ENCODE results near the gene DCTPP1. TPM values are rescaled to one million over a fixed set of nuclear protein-coding genes. Genes with fewer than 3 reads are reported as not detected.

The DCTPP1 gene
- total RNA-seq, 2 experiments from 2014 or later, result 89.3 to 102 TPM

- peaks cover 26% of the 10 kb centered on the region for H3K36me3 Mint-ChIP-seq (ENCODE audit: low read depth)
- intact Hi-C loops (cut with DNase I, micrococcal nuclease), result no loop called here
- POLR2A ChIA-PET, result interaction anchor here (0.7 kb wide), 1 partner anchor 492 kb away, joined by 9 read pairs; no protein-coding TSS in a partner anchor
These were observed 15.7 kb downstream of the DCTPP1 start for GRCh38 chr16:30414159-30414558.

GRCh38 chr16:30413112-30413806 is 16.6 kb downstream of the DCTPP1 start:
- POLR2A ChIA-PET, result no interaction called here
- ATAC-seq (no peak), DNase-seq (no peak)
- no peak overlapping the region for H3K4me3 Mint-ChIP-seq
- H3K36me3 Mint-ChIP-seq (ENCODE audit: low read depth), result peaks cover 20% of the 10 kb centered on the region
- CTCF ChIA-PET, result interaction anchor here (1.2 kb wide), 1 partner anchor 197 kb away, joined by 3 read pairs; the partner anchor contains the start of gene ZNF689
- peaks cover 44% of the 10 kb centered on the region for H3K4me1 Mint-ChIP-seq
- no peaks in the 10 kb centered on the region for H3K9me3 Mint-ChIP-seq (ENCODE audit: low read depth)
- H3K27ac Mint-ChIP-seq, result peak overlapping the region; percentile 20
- intact Hi-C loops (cut with DNase I, micrococcal nuclease), result no loop called here
- H3K27me3 Mint-ChIP-seq, result no peaks in the 10 kb centered on the region

More at GRCh38 chr16:30414159-30414558, 15.7 kb downstream of the DCTPP1 start:
- DNase-seq (no peak), ATAC-seq (no peak)
- H3K27ac Mint-ChIP-seq, result no peak overlapping the region
- H3K4me3 Mint-ChIP-seq, result no peak overlapping the region
- no peaks in the 10 kb centered on the region for H3K27me3 Mint-ChIP-seq
- CTCF ChIA-PET, result interaction anchor here (0.7 to 1.2 kb wide), 3 partner anchors 16 to 228 kb away, joined by 3 to 5 read pairs (median 3); partner anchors contain the start of genes DCTPP1 and ZNF689
- H3K9me3 Mint-ChIP-seq (ENCODE audit: low read depth), result no peaks in the 10 kb centered on the region
- peaks cover 44% of the 10 kb centered on the region for H3K4me1 Mint-ChIP-seq

- intact Hi-C loops (cut with DNase I, micrococcal nuclease), result loop anchor here (2.0 to 10.0 kb wide), 5 partner anchors 27 to 345 kb away; partner anchors contain the start of genes ALDOA (in 1 of the 2), GDPD3 (in 1 of the 2), MYL11 (in 1 of the 2) and SEPTIN1 (in 1 of the 2)
- Mint-ChIP-seq H3K4me3 (peak overlapping the region; percentile 79), H3K27me3 (peaks cover 2% of the 10 kb centered on the region), H3K4me1 (peaks cover 31% of the 10 kb centered on the region), H3K27ac (peak overlapping the region; percentile 47), H3K36me3 (ENCODE audit: low read depth) (peaks cover 14% of the 10 kb centered on the region), H3K9me3 (ENCODE audit: low read depth) (no peaks in the 10 kb centered on the region)
- ChIA-PET CTCF (interaction anchor here (0.6 to 2.3 kb wide), 43 partner anchors 9 to 315 kb away, joined by 3 to 18 read pairs (median 4); partner anchors contain the start of genes DCTPP1, SEPHS2, SEPTIN1 and TBC1D10B), POLR2A (interaction anchor here (0.5 to 1.7 kb wide), 6 partner anchors 9 to 299 kb away, joined by 3 to 7 read pairs (median 4); partner anchors contain the start of genes DCTPP1 and SEPTIN1)
- ATAC-seq (peak; percentile 49), DNase-seq (peak; percentile 95)
These were observed 20.4 kb downstream of the DCTPP1 start for GRCh38 chr16:30409125-30410060.

- no peak for DNase-seq
These were observed 21.9 kb downstream of the DCTPP1 start for GRCh38 chr16:30407804-30408534.

GRCh38 chr16:30407102-30407803 is 22.6 kb downstream of the DCTPP1 start, which contains the start of gene ZNF771:
Gene ZNF771, plus strand, starts transcription at chr16:30407606. Its CDS starts 448 bp downstream, at chr16:30408054.
- peaks cover 26% of the 10 kb centered on the region for H3K4me1 Mint-ChIP-seq
- peak within 1 kb of the TSS; percentile 97 for H3K27ac Mint-ChIP-seq
- ChIA-PET POLR2A (interaction anchor here (0.5 to 2.1 kb wide), 15 partner anchors 11 to 446 kb away, joined by 3 to 9 read pairs (median 3); partner anchors contain the start of genes DCTPP1, PPP4C, SEPTIN1 and ZNF48), CTCF (interaction anchor here (0.6 to 2.2 kb wide), 17 partner anchors 9 to 333 kb away, joined by 3 to 10 read pairs (median 3); partner anchors contain the start of genes DCTPP1, ZNF48 and ZNF689)
- peak within 1 kb of the TSS; percentile 79 for H3K4me3 Mint-ChIP-seq
- no peaks in the 10 kb centered on the region for H3K9me3 Mint-ChIP-seq (ENCODE audit: low read depth)
- H3K36me3 Mint-ChIP-seq (ENCODE audit: low read depth), result peaks cover 7% of the 10 kb centered on the region
- peak; percentile 85 for ATAC-seq
- intact Hi-C loops (cut with DNase I, micrococcal nuclease), result loop anchor here (1.0 to 10.0 kb wide), 13 partner anchors 12 to 342 kb away; partner anchors contain the start of genes ALDOA (in 2 of the 2), TBC1D10B (in 2 of the 2), CD2BP2 (in 1 of the 2) and GDPD3 (in 1 of the 2)
- DNase-seq, result peak; percentile 95
- peaks cover 2% of the 10 kb centered on the region for H3K27me3 Mint-ChIP-seq

More at GRCh38 chr16:30407804-30408534, 21.9 kb downstream of the DCTPP1 start:
- Mint-ChIP-seq H3K9me3 (ENCODE audit: low read depth) (no peaks in the 10 kb centered on the region), H3K36me3 (ENCODE audit: low read depth) (peaks cover 8% of the 10 kb centered on the region), H3K27me3 (peaks cover 2% of the 10 kb centered on the region), H3K27ac (peak overlapping the region; percentile 74), H3K4me3 (peak overlapping the region; percentile 79), H3K4me1 (peaks cover 26% of the 10 kb centered on the region)
- no peak for ATAC-seq
- POLR2A ChIA-PET, result interaction anchor here (0.6 to 2.1 kb wide), 14 partner anchors 10 to 447 kb away, joined by 3 to 9 read pairs (median 4); partner anchors contain the start of genes DCTPP1, PPP4C, SEPTIN1 and ZNF48
- intact Hi-C loops (cut with DNase I, micrococcal nuclease), result loop anchor here (1.0 to 10.0 kb wide), 14 partner anchors 13 to 343 kb away; partner anchors contain the start of genes ALDOA (in 2 of the 2), SEPTIN1 (in 2 of the 2), TBC1D10B (in 2 of the 2) and CD2BP2 (in 1 of the 2)
- CTCF ChIA-PET, result interaction anchor here (0.7 to 2.3 kb wide), 20 partner anchors 9 to 315 kb away, joined by 3 to 18 read pairs (median 4); partner anchors contain the start of genes DCTPP1, TBC1D10B, ZNF48 and ZNF689

- Mint-ChIP-seq H3K9me3 (ENCODE audit: low read depth) (no peaks in the 10 kb centered on the region), H3K27ac (peak overlapping the region; percentile 97), H3K27me3 (peaks cover 2% of the 10 kb centered on the region), H3K4me3 (peak overlapping the region; percentile 79), H3K36me3 (ENCODE audit: low read depth) (peaks cover 3% of the 10 kb centered on the region), H3K4me1 (peaks cover 22% of the 10 kb centered on the region)
- CTCF ChIA-PET, result interaction anchor here (0.6 to 2.2 kb wide), 12 partner anchors 10 to 333 kb away, joined by 3 to 10 read pairs (median 4); partner anchors contain the start of genes DCTPP1, ZNF48 and ZNF689
- ATAC-seq (peak; percentile 24), DNase-seq (no peak)
- intact Hi-C loops (cut with DNase I, micrococcal nuclease), result loop anchor here (1.0 to 10.0 kb wide), 13 partner anchors 11 to 342 kb away; partner anchors contain the start of genes ALDOA (in 2 of the 2), TBC1D10B (in 2 of the 2), CD2BP2 (in 1 of the 2) and GDPD3 (in 1 of the 2)
- POLR2A ChIA-PET, result interaction anchor here (0.6 to 2.1 kb wide), 8 partner anchors 11 to 342 kb away, joined by 3 to 9 read pairs (median 4); partner anchors contain the start of genes DCTPP1, PPP4C, SEPTIN1 and ZNF48
These were observed 23.1 kb downstream of the DCTPP1 start for GRCh38 chr16:30406795-30407101.

GRCh38 chr16:30401768-30402425 is 27.9 kb downstream of the DCTPP1 start:
- no peak for DNase-seq
- Mint-ChIP-seq H3K4me1 (peaks cover 23% of the 10 kb centered on the region), H3K4me3 (peak overlapping the region; percentile 75), H3K36me3 (ENCODE audit: low read depth) (peaks cover 17% of the 10 kb centered on the region), H3K9me3 (ENCODE audit: low read depth) (no peaks in the 10 kb centered on the region), H3K27ac (peak overlapping the region; percentile 13), H3K27me3 (peaks cover 2% of the 10 kb centered on the region)
- POLR2A ChIA-PET, result no interaction called here
- CTCF ChIA-PET, result interaction anchor here (1.0 to 1.3 kb wide), 3 partner anchors 9 to 28 kb away, joined by 3 to 5 read pairs (median 3); partner anchors contain the start of genes DCTPP1 and SEPTIN1
- no peak for ATAC-seq
- intact Hi-C loops (cut with DNase I, micrococcal nuclease), result loop anchor here in 1 of 2 experiments (10.0 kb wide), 2 partner anchors 287 to 337 kb away; partner anchors contain the start of genes ALDOA and GDPD3

GRCh38 chr16:30399435-30400186 is 30.2 kb downstream of the DCTPP1 start:
- ChIA-PET CTCF (interaction anchor here (0.5 to 1.3 kb wide), 5 partner anchors 10 to 247 kb away, joined by 3 to 5 read pairs (median 3); partner anchors contain the start of gene SEPTIN1), POLR2A (no interaction called here)
- no peaks in the 10 kb centered on the region for H3K9me3 Mint-ChIP-seq (ENCODE audit: low read depth)
- H3K27ac Mint-ChIP-seq, result peak overlapping the region; percentile 89
- H3K4me3 Mint-ChIP-seq, result peak overlapping the region; percentile 75
- DNase-seq (no peak), ATAC-seq (no peak)
- H3K4me1 Mint-ChIP-seq, result peaks cover 32% of the 10 kb centered on the region
- H3K36me3 Mint-ChIP-seq (ENCODE audit: low read depth), result peaks cover 17% of the 10 kb centered on the region
- no peaks in the 10 kb centered on the region for H3K27me3 Mint-ChIP-seq
- intact Hi-C loops (cut with DNase I, micrococcal nuclease), result loop anchor here (1.0 to 10.0 kb wide), 4 partner anchors 21 to 335 kb away; partner anchors contain the start of genes ALDOA (in 1 of the 2) and GDPD3 (in 1 of the 2)

All from activated CD4-positive, alpha-beta T cell treated with anti-CD3 and anti-CD28 coated beads for 36 hours (primary cell).